ENCODE results near the gene BICDL1. TPM values are rescaled to one million over a fixed set of nuclear protein-coding genes. Genes with fewer than 3 reads are reported as not detected.

BICDL1 gene
- total RNA-seq, 4 donors from 2014 or later: 9.1 to 17.3 (median 12.0) TPM

- DNase-seq: no peak
- Histone ChIP-seq H3K27ac (no peak overlapping the region), H3K4me1 (no peaks in the 10 kb centered on the region), H3K4me3 (no peak overlapping the region), H3K27me3 (no peaks in the 10 kb centered on the region), H3K9me3 (no peaks in the 10 kb centered on the region), H3K36me3 (no peaks in the 10 kb centered on the region)
- no peak for TF ChIP-seq CTCF (IDR thresholded peaks at IDR 0.05)
- TF ChIP-seq POLR2A (IDR thresholded peaks at IDR 0.05): no peak
Measured at GRCh38 chr12:120060717-120061116, 71.7 kb downstream of the BICDL1 start.

GRCh38 chr12:120061575-120062214, 72.7 kb downstream of the BICDL1 start:
- no peak for DNase-seq
- H3K4me3 ChIP-seq: no peak overlapping the region
- H3K36me3 ChIP-seq: no peaks in the 10 kb centered on the region
- TF ChIP-seq CTCF (IDR thresholded peaks at IDR 0.05): no peak
- no peak for TF ChIP-seq POLR2A (IDR thresholded peaks at IDR 0.05)
- no peaks in the 10 kb centered on the region for H3K27me3 ChIP-seq
- no peaks in the 10 kb centered on the region for H3K4me1 ChIP-seq
- H3K27ac ChIP-seq: no peak overlapping the region
- H3K9me3 ChIP-seq: no peaks in the 10 kb centered on the region

GRCh38 chr12:120062976-120063579, 74.0 kb downstream of the BICDL1 start:
- no peak overlapping the region for H3K4me3 ChIP-seq
- no peak for TF ChIP-seq CTCF (IDR thresholded peaks at IDR 0.05)
- TF ChIP-seq POLR2A (IDR thresholded peaks at IDR 0.05): no peak
- no peaks in the 10 kb centered on the region for H3K4me1 ChIP-seq
- H3K9me3 ChIP-seq: no peaks in the 10 kb centered on the region
- H3K27me3 ChIP-seq: no peaks in the 10 kb centered on the region
- H3K27ac ChIP-seq: no peak overlapping the region
- no peaks in the 10 kb centered on the region for H3K36me3 ChIP-seq
- no peak for DNase-seq

- no peaks in the 10 kb centered on the region for H3K4me1 ChIP-seq
- H3K27me3 ChIP-seq: no peaks in the 10 kb centered on the region
- H3K27ac ChIP-seq: no peak overlapping the region
- TF ChIP-seq POLR2A (IDR thresholded peaks at IDR 0.05) (no peak), CTCF (IDR thresholded peaks at IDR 0.05) (no peak)
- no peaks in the 10 kb centered on the region for H3K36me3 ChIP-seq
- DNase-seq: no peak
- no peaks in the 10 kb centered on the region for H3K9me3 ChIP-seq
- no peak overlapping the region for H3K4me3 ChIP-seq
Measured at GRCh38 chr12:120064054-120064940, 75.3 kb downstream of the BICDL1 start.

- Histone ChIP-seq H3K4me1 (no peaks in the 10 kb centered on the region), H3K27me3 (no peaks in the 10 kb centered on the region), H3K4me3 (no peak overlapping the region), H3K36me3 (no peaks in the 10 kb centered on the region), H3K27ac (no peak overlapping the region), H3K9me3 (no peaks in the 10 kb centered on the region)
- DNase-seq: no peak
- TF ChIP-seq POLR2A (IDR thresholded peaks at IDR 0.05): no peak
Measured at GRCh38 chr12:120065472-120065871, 76.4 kb downstream of the BICDL1 start.

GRCh38 chr12:120066341-120066740, 77.3 kb downstream of the BICDL1 start:
- no peaks in the 10 kb centered on the region for H3K4me1 ChIP-seq
- no peaks in the 10 kb centered on the region for H3K36me3 ChIP-seq
- no peak overlapping the region for H3K27ac ChIP-seq
- DNase-seq: no peak
- TF ChIP-seq CTCF (IDR thresholded peaks at IDR 0.05) (no peak), POLR2A (IDR thresholded peaks at IDR 0.05) (no peak)
- H3K27me3 ChIP-seq: no peaks in the 10 kb centered on the region
- no peaks in the 10 kb centered on the region for H3K9me3 ChIP-seq
- no peak overlapping the region for H3K4me3 ChIP-seq
